ENCODE data around the gene IFITM5. TPM values are rescaled to one million over a fixed set of nuclear protein-coding genes. Genes with fewer than 3 reads are reported as not detected.

Gene IFITM5
- polyA plus RNA-seq, 6 donors from 2014 or later: not detected

Other genes starting within 250 kb of the IFITM5 start
- gene SCGB1C1, start 106.4 kb downstream of the IFITM5 start, polyA plus RNA-seq (ENCODE audit: low read depth in 6 of 6): 1 to 10 TPM in 2 of 6 donors, not detected in 4; 1.9 to 2.1 TPM
- gene BET1L, start 92.1 kb downstream of the IFITM5 start, polyA plus RNA-seq (ENCODE audit: low read depth in 6 of 6): 10 to 100 TPM; 23.4 to 72.3 (median 44.7) TPM
- 10 to 100 TPM; 66.8 to 83.6 (median 72.6) TPM for gene RIC8A, start 91.8 kb downstream of the IFITM5 start, polyA plus RNA-seq (ENCODE audit: low read depth in 6 of 6)
- gene SIRT3, start 63.2 kb downstream of the IFITM5 start, polyA plus RNA-seq (ENCODE audit: low read depth in 6 of 6): 10 to 100 TPM in 3 of 6 donors, 1 to 10 TPM in 3; 1.4 to 14.2 (median 8.8) TPM
- gene PSMD13, start 62.5 kb downstream of the IFITM5 start, polyA plus RNA-seq (ENCODE audit: low read depth in 6 of 6): 100 to 1,000 TPM; 193 to 258 (median 215) TPM
- 1 to 10 TPM; 1.4 to 3.3 (median 2.2) TPM for gene NLRP6, start 21.1 kb downstream of the IFITM5 start, polyA plus RNA-seq (ENCODE audit: low read depth in 6 of 6)
- 1 to 10 TPM; 3.4 to 8.3 (median 4.3) TPM for gene PGGHG, start 10.4 kb downstream of the IFITM5 start, polyA plus RNA-seq (ENCODE audit: low read depth in 6 of 6)
- gene IFITM2, start 8.3 kb upstream of the IFITM5 start, polyA plus RNA-seq (ENCODE audit: low read depth in 6 of 6): 1,000 to 10,000 TPM in 4 of 6 donors, 100 to 1,000 TPM in 2; 915 to 1,467 (median 1,288) TPM
- 100 to 1,000 TPM; 152 to 299 (median 164) TPM for gene IFITM1, start 14.5 kb upstream of the IFITM5 start, polyA plus RNA-seq (ENCODE audit: low read depth in 6 of 6)
- gene IFITM3, start 21.3 kb upstream of the IFITM5 start, polyA plus RNA-seq (ENCODE audit: low read depth in 6 of 6): 100 to 1,000 TPM in 1 of 6 donors, 10 to 100 TPM in 3, 1 to 10 TPM in 1, under 1 TPM in 1; 0.71 to 178 (median 64.1) TPM
- not detected for gene B4GALNT4, start 70.0 kb upstream of the IFITM5 start, polyA plus RNA-seq (ENCODE audit: low read depth in 6 of 6)
- gene PKP3, start 94.7 kb upstream of the IFITM5 start, polyA plus RNA-seq (ENCODE audit: low read depth in 6 of 6): under 1 TPM in 2 of 6 donors, not detected in 4; 0.09 to 0.13 TPM
- gene SIGIRR, start 115.5 kb upstream of the IFITM5 start, polyA plus RNA-seq (ENCODE audit: low read depth in 6 of 6): 10 to 100 TPM; 30.4 to 72.0 (median 53.5) TPM
- gene ANO9, start 142.5 kb upstream of the IFITM5 start, polyA plus RNA-seq (ENCODE audit: low read depth in 6 of 6): 1 to 10 TPM in 5 of 6 donors, not detected in 1; 1.9 to 4.5 (median 3.4) TPM
- gene PTDSS2, start 150.8 kb upstream of the IFITM5 start, polyA plus RNA-seq (ENCODE audit: low read depth in 6 of 6): 10 to 100 TPM in 4 of 6 donors, 1 to 10 TPM in 2; 5.5 to 12.3 (median 10.3) TPM
- 100 to 1,000 TPM in 4 of 6 donors, 10 to 100 TPM in 2; 73.2 to 132 (median 114) TPM for gene RNH1, start 207.7 kb upstream of the IFITM5 start, polyA plus RNA-seq (ENCODE audit: low read depth in 6 of 6)
- 10 to 100 TPM; 11.2 to 25.1 (median 13.8) TPM for gene HRAS, start 236.1 kb upstream of the IFITM5 start, polyA plus RNA-seq (ENCODE audit: low read depth in 6 of 6)
- gene LRRC56, start 238.0 kb upstream of the IFITM5 start, polyA plus RNA-seq (ENCODE audit: low read depth in 6 of 6): 1 to 10 TPM in 2 of 6 donors, under 1 TPM in 3, not detected in 1; 0.66 to 1.6 (median 0.92) TPM

Data from naive B cell (primary cell).